SU-DHL-6 (cell line): ENCODE data around the gene CHCHD1.
"Not testable (repeated sequence)": the region's sequence is repeated elsewhere in the genome, so short reads cannot be mapped to it uniquely, and the experiment has no call there.

ENCODE experiments used
- H2AFZ ChIP-seq: fragments of 200-600 bp; sonication (generic); 2 replicates; pipeline ENCODE4 v1.6.1; 2014; ENCODE audit warnings: low read depth, mild to moderate bottlenecking, moderate library complexity, mixed read lengths, antibody characterized with exemption, low read length; ENCODE audit not compliant: severe bottlenecking
- H3F3A ChIP-seq: fragments of 200-600 bp; shearing (Covaris generic); 2 replicates; pipeline ENCODE4 v1.6.0; 2016; ENCODE audit warnings: antibody characterized with exemption, mild to moderate bottlenecking; ENCODE audit not compliant: insufficient read depth
- H3K27ac ChIP-seq: fragments of 200-600 bp; sonication (generic); 2 replicates; pipeline ENCODE4 v1.5.1; 2016; ENCODE audit warnings: low read depth, mild to moderate bottlenecking, low read length, moderate library complexity, mixed read lengths
- H3K27me3 ChIP-seq: fragments of 200-600 bp; sonication (generic), shearing (Covaris generic); 2 replicates; pipeline ENCODE4 v1.6.0; 2014; ENCODE audit warnings: mild to moderate bottlenecking, low read length
- H3K36me3 ChIP-seq: fragments of 200-600 bp; sonication (generic); 2 replicates; pipeline ENCODE4 v1.6.1; 2014; ENCODE audit warnings: mild to moderate bottlenecking, low read length, mixed read lengths
- H3K4me2 ChIP-seq: fragments of 300-600, 200-600 bp; shearing (Covaris generic), sonication (generic); 2 replicates; pipeline ENCODE4 v1.6.0; 2014; ENCODE audit warnings: low read length, low read depth, mild to moderate bottlenecking; ENCODE audit not compliant: poor library complexity, severe bottlenecking
- H3K4me3 ChIP-seq: fragments of 200-600 bp; sonication (generic); 2 replicates; pipeline ENCODE4 v1.5.1; 2014; ENCODE audit warnings: antibody characterized with exemption, low read length, mild to moderate bottlenecking, mixed read lengths; ENCODE audit not compliant: insufficient read depth, poor library complexity, severe bottlenecking
- H3K79me2 ChIP-seq: fragments of 200-600 bp; sonication (generic); 2 replicates; pipeline ENCODE4 v1.6.1; 2014; ENCODE audit warnings: mild to moderate bottlenecking, low read length, moderate library complexity; ENCODE audit not compliant: insufficient read depth
- H3K9ac ChIP-seq: fragments of 200-600 bp; sonication (generic); 2 replicates; pipeline ENCODE4 v1.7.0; 2014; ENCODE audit warnings: mild to moderate bottlenecking, low read length
- H3K9me2 ChIP-seq: fragments of 200-600 bp; sonication (generic); replicated peaks from 2 replicates; pipeline ENCODE4 v1.6.1; 2014; ENCODE audit warnings: low read length; ENCODE audit not compliant: insufficient read depth
- H3K9me3 ChIP-seq: fragments of 200-600 bp; sonication (generic); 2 replicates; pipeline ENCODE4 v1.6.1; 2014; ENCODE audit warnings: low read length, mixed read lengths; ENCODE audit not compliant: insufficient read depth
- H4K20me1 ChIP-seq: fragments of 200-600 bp; sonication (generic); 2 replicates; pipeline ENCODE4 v1.6.1; 2014; ENCODE audit warnings: low read depth, mild to moderate bottlenecking, antibody characterized with exemption, low read length, moderate library complexity, mixed read lengths
- EZH2phosphoT487 ChIP-seq: fragments of 200-600 bp; sonication (generic), shearing (Covaris generic); conservative IDR thresholded peaks from 2 replicates; pipeline ENCODE4 v1.6.1; 2018; ENCODE audit warnings: mild to moderate bottlenecking, antibody characterized with exemption, low read length, moderate library complexity, mixed read lengths
- TF ChIP-seq, protein P1 (sequence below): fragments of 200-600 bp; sonication (generic); IDR thresholded peaks from one replicate; pipeline ENCODE4 v1.5.1; 2017; ENCODE audit warnings: antibody characterized with exemption, mild to moderate bottlenecking, low read length, moderate library complexity; ENCODE audit not compliant: insufficient read depth, poor library complexity, severe bottlenecking

Gene CHCHD1

GRCh38 chr10:73827346-73828089 is 45.7 kb downstream of the CHCHD1 start:
- Histone ChIP-seq H3K79me2 (no peaks in the 10 kb centered on the region), H3K27me3 (no peaks in the 10 kb centered on the region), H2AFZ (no peak overlapping the region), H3K9ac (no peak overlapping the region), H4K20me1 (no peaks in the 10 kb centered on the region), H3K9me2 (no peaks in the 10 kb centered on the region), H3K36me3 (no peaks in the 10 kb centered on the region), H3K4me2 (no peak overlapping the region), H3K27ac (no peak overlapping the region), H3K9me3 (no peaks in the 10 kb centered on the region), H3F3A (no peaks in the 10 kb centered on the region), H3K4me3 (no peak overlapping the region)
- TF ChIP-seq, protein P1, sequence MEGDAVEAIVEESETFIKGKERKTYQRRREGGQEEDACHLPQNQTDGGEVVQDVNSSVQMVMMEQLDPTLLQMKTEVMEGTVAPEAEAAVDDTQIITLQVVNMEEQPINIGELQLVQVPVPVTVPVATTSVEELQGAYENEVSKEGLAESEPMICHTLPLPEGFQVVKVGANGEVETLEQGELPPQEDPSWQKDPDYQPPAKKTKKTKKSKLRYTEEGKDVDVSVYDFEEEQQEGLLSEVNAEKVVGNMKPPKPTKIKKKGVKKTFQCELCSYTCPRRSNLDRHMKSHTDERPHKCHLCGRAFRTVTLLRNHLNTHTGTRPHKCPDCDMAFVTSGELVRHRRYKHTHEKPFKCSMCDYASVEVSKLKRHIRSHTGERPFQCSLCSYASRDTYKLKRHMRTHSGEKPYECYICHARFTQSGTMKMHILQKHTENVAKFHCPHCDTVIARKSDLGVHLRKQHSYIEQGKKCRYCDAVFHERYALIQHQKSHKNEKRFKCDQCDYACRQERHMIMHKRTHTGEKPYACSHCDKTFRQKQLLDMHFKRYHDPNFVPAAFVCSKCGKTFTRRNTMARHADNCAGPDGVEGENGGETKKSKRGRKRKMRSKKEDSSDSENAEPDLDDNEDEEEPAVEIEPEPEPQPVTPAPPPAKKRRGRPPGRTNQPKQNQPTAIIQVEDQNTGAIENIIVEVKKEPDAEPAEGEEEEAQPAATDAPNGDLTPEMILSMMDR = no peak
- no peak for TF ChIP-seq EZH2phosphoT487

- TF ChIP-seq, protein P1 = no peak
- TF ChIP-seq EZH2phosphoT487 = no peak
- no peak overlapping the region for H3K4me2 ChIP-seq
- no peaks in the 10 kb centered on the region for H4K20me1 ChIP-seq
- H2AFZ ChIP-seq = no peak overlapping the region
- no peaks in the 10 kb centered on the region for H3F3A ChIP-seq
- H3K36me3 ChIP-seq = no peaks in the 10 kb centered on the region
- H3K4me3 ChIP-seq = no peak overlapping the region
- H3K9me2 ChIP-seq = no peaks in the 10 kb centered on the region
- H3K79me2 ChIP-seq = no peaks in the 10 kb centered on the region
- no peaks in the 10 kb centered on the region for H3K27me3 ChIP-seq
- H3K27ac ChIP-seq = no peak overlapping the region
- no peak overlapping the region for H3K9ac ChIP-seq
- no peaks in the 10 kb centered on the region for H3K9me3 ChIP-seq
These were observed 46.3 kb downstream of the CHCHD1 start for GRCh38 chr10:73828161-73828560.

DNA sequence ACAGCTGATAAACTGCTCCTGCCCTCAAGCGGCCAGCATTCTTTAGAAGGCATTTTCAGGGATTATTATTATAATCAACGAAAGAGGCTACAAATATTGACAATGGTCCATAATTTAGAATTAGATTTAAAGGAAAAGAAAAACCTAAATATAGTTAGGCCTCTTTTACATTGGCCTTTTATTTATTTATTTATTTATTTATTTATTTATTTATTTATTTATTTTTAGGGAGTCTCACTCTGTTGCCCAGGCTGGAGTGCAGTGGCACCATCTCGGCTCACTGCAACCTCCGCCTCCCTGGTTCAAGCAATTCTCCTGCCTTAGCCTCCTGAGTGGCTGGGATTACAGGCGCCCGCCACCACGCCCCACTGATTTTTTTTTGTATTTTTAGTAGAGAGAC is 47.2 kb downstream of the CHCHD1 start:
- H3F3A ChIP-seq = not testable (repeated sequence)

More for the DNA sequence above, 47.2 kb downstream of the CHCHD1 start:
- H3K4me3 ChIP-seq, H3K9ac ChIP-seq, H3K9me3 ChIP-seq, H4K20me1 ChIP-seq, H3K9me2 ChIP-seq, H2AFZ ChIP-seq, H3K4me2 ChIP-seq, H3K79me2 ChIP-seq, H3K27ac ChIP-seq, H3K27me3 ChIP-seq, H3K36me3 ChIP-seq: not testable (repeated sequence)
